Measurements from ENCODE around the gene ANKHD1. TPM values are rescaled to one million over a fixed set of nuclear protein-coding genes. Genes with fewer than 3 reads are reported as not detected.
A peak's percentile ranks its signal among the peaks of the same experiment; 100 is the strongest.

The ANKHD1 gene
- total RNA-seq, 1 experiment from 2014 or later = 130 TPM

- Mint-ChIP-seq H3K4me1 (ENCODE audit: low read depth, unreplicated experiment) (peaks cover 28% of the 10 kb centered on the region), H3K27ac (ENCODE audit: unreplicated experiment) (peak overlapping the region; percentile 64), H3K4me3 (ENCODE audit: unreplicated experiment) (peak overlapping the region; percentile 69), H3K27me3 (ENCODE audit: insufficient read depth, unreplicated experiment) (no peaks in the 10 kb centered on the region), H3K9me3 (ENCODE audit: unreplicated experiment) (no peaks in the 10 kb centered on the region), H3K36me3 (ENCODE audit: insufficient read depth, unreplicated experiment) (peaks cover 92% of the 10 kb centered on the region)
- H3K9me3 ChIP-seq = no peaks in the 10 kb centered on the region
- POLR2A ChIA-PET = no interaction called here
- H3K4me1 ChIP-seq = peaks cover 13% of the 10 kb centered on the region
- CTCF ChIA-PET = no interaction called here
- no peaks in the 10 kb centered on the region for H3K27me3 ChIP-seq (replicated peaks; ENCODE audit: control insufficient read depth, insufficient read depth, low read length)
- intact Hi-C loops (cut with micrococcal nuclease; ENCODE audit: unreplicated experiment) = no loop called here
- TF ChIP-seq CTCF (IDR thresholded peaks at IDR 0.05; ENCODE audit: insufficient read depth in 1 of 2, low read depth in 1 of 2, low read length in 1 of 2, severe bottlenecking in 1 of 2, unreplicated experiment in 1 of 2) = no peak
- BruUV-seq (replicated peaks) = no TSS peak
- peaks cover 6% of the 10 kb centered on the region for H3K36me3 ChIP-seq (ENCODE audit: control insufficient read depth, insufficient read depth, low read length)
- no peak for DNase-seq
- no peak overlapping the region for H3K4me3 ChIP-seq (ENCODE audit: low read depth, low read length)
These were observed 147.9 kb downstream of the ANKHD1 start for GRCh38 chr5:140549237-140550144.

- no peak for DNase-seq
- peaks cover 6% of the 10 kb centered on the region for H3K36me3 ChIP-seq (ENCODE audit: control insufficient read depth, insufficient read depth, low read length)
- no peaks in the 10 kb centered on the region for H3K27me3 Mint-ChIP-seq (ENCODE audit: insufficient read depth, unreplicated experiment)
- TF ChIP-seq CTCF (IDR thresholded peaks at IDR 0.05; ENCODE audit: insufficient read depth in 1 of 2, low read depth in 1 of 2, low read length in 1 of 2, severe bottlenecking in 1 of 2, unreplicated experiment in 1 of 2) = no peak
- H3K27me3 ChIP-seq (replicated peaks; ENCODE audit: control insufficient read depth, insufficient read depth, low read length) = no peaks in the 10 kb centered on the region
- H3K4me1 Mint-ChIP-seq (ENCODE audit: low read depth, unreplicated experiment) = peaks cover 28% of the 10 kb centered on the region
- peaks cover 13% of the 10 kb centered on the region for H3K4me1 ChIP-seq
- no peak overlapping the region for H3K4me3 ChIP-seq (ENCODE audit: low read depth, low read length)
- ChIA-PET POLR2A (no interaction called here), CTCF (no interaction called here)
- no TSS peak for BruUV-seq (replicated peaks)
- peaks cover 92% of the 10 kb centered on the region for H3K36me3 Mint-ChIP-seq (ENCODE audit: insufficient read depth, unreplicated experiment)
- intact Hi-C loops (cut with micrococcal nuclease; ENCODE audit: unreplicated experiment) = no loop called here
- peak overlapping the region; percentile 64 for H3K27ac Mint-ChIP-seq (ENCODE audit: unreplicated experiment)
- no peaks in the 10 kb centered on the region for H3K9me3 Mint-ChIP-seq (ENCODE audit: unreplicated experiment)
- peak overlapping the region; percentile 5 for H3K4me3 Mint-ChIP-seq (ENCODE audit: unreplicated experiment)
- no peaks in the 10 kb centered on the region for H3K9me3 ChIP-seq
These were observed 148.8 kb downstream of the ANKHD1 start for GRCh38 chr5:140550147-140551079.

GRCh38 chr5:140551872-140552271, 150.2 kb downstream of the ANKHD1 start:
- ChIA-PET CTCF (no interaction called here), POLR2A (interaction anchor here (0.6 kb wide), 1 partner anchor 120 kb away, joined by 4 read pairs; no protein-coding TSS in a partner anchor)
- no TSS peak for BruUV-seq (replicated peaks)
- Mint-ChIP-seq H3K27ac (ENCODE audit: unreplicated experiment) (no peak overlapping the region), H3K9me3 (ENCODE audit: unreplicated experiment) (no peaks in the 10 kb centered on the region), H3K4me3 (ENCODE audit: unreplicated experiment) (no peak overlapping the region), H3K36me3 (ENCODE audit: insufficient read depth, unreplicated experiment) (peaks cover 89% of the 10 kb centered on the region), H3K4me1 (ENCODE audit: low read depth, unreplicated experiment) (peaks cover 32% of the 10 kb centered on the region), H3K27me3 (ENCODE audit: insufficient read depth, unreplicated experiment) (no peaks in the 10 kb centered on the region)
- intact Hi-C loops (cut with micrococcal nuclease; ENCODE audit: unreplicated experiment) = no loop called here
- Histone ChIP-seq H3K4me1 (peaks cover 10% of the 10 kb centered on the region), H3K27me3 (replicated peaks; ENCODE audit: control insufficient read depth, insufficient read depth, low read length) (no peaks in the 10 kb centered on the region), H3K9me3 (no peaks in the 10 kb centered on the region), H3K36me3 (ENCODE audit: control insufficient read depth, insufficient read depth, low read length) (peaks cover 6% of the 10 kb centered on the region), H3K4me3 (ENCODE audit: low read depth, low read length) (no peak overlapping the region)
- no peak for TF ChIP-seq CTCF (IDR thresholded peaks at IDR 0.05; ENCODE audit: insufficient read depth in 1 of 2, low read depth in 1 of 2, low read length in 1 of 2, severe bottlenecking in 1 of 2, unreplicated experiment in 1 of 2)
- no peak for DNase-seq
